Endodermal cell (in vitro differentiated cells): ENCODE results near the gene TMEM238L. TPM values are rescaled to one million over a fixed set of nuclear protein-coding genes. Genes with fewer than 3 reads are reported as not detected.

Experiments
- DNase-seq: peaks from one replicate; pipeline ENCODE4 v3.0.0-alpha.2; 2017
- H3K27ac ChIP-seq: 2 replicates; pipeline ENCODE4 v1.5.1; 2013; ENCODE audit warnings: mild to moderate bottlenecking, low read depth, low read length, moderate library complexity
- H3K27me3 ChIP-seq: 2 replicates; pipeline ENCODE4 v1.6.1; 2013; ENCODE audit warnings: mild to moderate bottlenecking, low read length, moderate library complexity; ENCODE audit not compliant: insufficient read depth, control insufficient read depth, poor library complexity, severe bottlenecking
- H3K36me3 ChIP-seq: 2 replicates; pipeline ENCODE4 v1.7.0; 2013; ENCODE audit warnings: mild to moderate bottlenecking, low read length, moderate library complexity; ENCODE audit not compliant: control insufficient read depth, insufficient read depth
- H3K4me1 ChIP-seq: one replicate; pipeline ENCODE4 v1.7.0; 2013; ENCODE audit warnings: low read length; ENCODE audit not compliant: control insufficient read depth, insufficient read depth
- H3K4me3 ChIP-seq: 2 replicates; pipeline ENCODE4 v1.5.1; 2013; ENCODE audit warnings: mild to moderate bottlenecking, low read length, moderate library complexity
- H3K9ac ChIP-seq: 2 replicates; pipeline ENCODE4 v1.6.1; 2013; ENCODE audit warnings: mild to moderate bottlenecking, low read length, moderate library complexity; ENCODE audit not compliant: poor library complexity, severe bottlenecking; ENCODE audit errors: extremely low read depth
- H3K9me3 ChIP-seq: 2 replicates; pipeline ENCODE4 v1.6.1; 2013; ENCODE audit warnings: mild to moderate bottlenecking, low read length, moderate library complexity; ENCODE audit not compliant: control insufficient read depth
- H3K27ac Mint-ChIP-seq: 2 replicates; pipeline ENCODE4 v1.8.0; 2020; ENCODE audit warnings: mixed read lengths
- H3K27me3 Mint-ChIP-seq: 2 replicates; pipeline ENCODE4 v1.8.0; 2021; ENCODE audit warnings: mild to moderate bottlenecking, mixed read lengths; ENCODE audit not compliant: insufficient read depth
- H3K36me3 Mint-ChIP-seq: 2 replicates; pipeline ENCODE4 v1.8.0; 2020; ENCODE audit warnings: low read depth, mixed read lengths
- H3K4me1 Mint-ChIP-seq: 2 replicates; pipeline ENCODE4 v1.8.0; 2020; ENCODE audit warnings: mixed read lengths
- H3K4me3 Mint-ChIP-seq: 2 replicates; pipeline ENCODE4 v1.8.0; 2020; ENCODE audit warnings: mild to moderate bottlenecking, moderate library complexity, mixed read lengths
- H3K9me3 Mint-ChIP-seq: 2 replicates; pipeline ENCODE4 v1.8.0; 2020; ENCODE audit warnings: mild to moderate bottlenecking, mixed read lengths
- WGBS, 2 experiments: methylation state at CpG; one replicate each; pipeline versions ENCODE4 v1.1.5 to v1.1.7; 2013; ENCODE audit warnings: missing lambda C conversion rate in 2 of 2, mixed read lengths in 1 of 2; ENCODE audit not compliant: insufficient coverage in 1 of 2, insufficient read length in 1 of 2; 5-methylcytosine and 5-hydroxymethylcytosine counted together
- total RNA-seq, 2 donors: library from RNA; stranded (reverse); fragmentation: NEBNext Ultra II Directional in 1 of 2; extraction: Animal tissue kit (Norgen Biotek cat#: 25700) in 1 of 2; gene quantifications; 2 replicates in 1 of 2; 3 replicates in 1 of 2; pipeline ENCODE4 v1.2.1, GENCODE V29; 2021
- TF ChIP-seq, protein P1 (sequence below): fragments of 200-600 bp; sonication (generic); conservative IDR thresholded peaks from 2 replicates; pipeline ENCODE4 v1.5.0; 2021; ENCODE audit warnings: antibody characterized with exemption, mild to moderate bottlenecking

The TMEM238L gene
- total RNA-seq, 2 donors from 2014 or later = not detected

DNA sequence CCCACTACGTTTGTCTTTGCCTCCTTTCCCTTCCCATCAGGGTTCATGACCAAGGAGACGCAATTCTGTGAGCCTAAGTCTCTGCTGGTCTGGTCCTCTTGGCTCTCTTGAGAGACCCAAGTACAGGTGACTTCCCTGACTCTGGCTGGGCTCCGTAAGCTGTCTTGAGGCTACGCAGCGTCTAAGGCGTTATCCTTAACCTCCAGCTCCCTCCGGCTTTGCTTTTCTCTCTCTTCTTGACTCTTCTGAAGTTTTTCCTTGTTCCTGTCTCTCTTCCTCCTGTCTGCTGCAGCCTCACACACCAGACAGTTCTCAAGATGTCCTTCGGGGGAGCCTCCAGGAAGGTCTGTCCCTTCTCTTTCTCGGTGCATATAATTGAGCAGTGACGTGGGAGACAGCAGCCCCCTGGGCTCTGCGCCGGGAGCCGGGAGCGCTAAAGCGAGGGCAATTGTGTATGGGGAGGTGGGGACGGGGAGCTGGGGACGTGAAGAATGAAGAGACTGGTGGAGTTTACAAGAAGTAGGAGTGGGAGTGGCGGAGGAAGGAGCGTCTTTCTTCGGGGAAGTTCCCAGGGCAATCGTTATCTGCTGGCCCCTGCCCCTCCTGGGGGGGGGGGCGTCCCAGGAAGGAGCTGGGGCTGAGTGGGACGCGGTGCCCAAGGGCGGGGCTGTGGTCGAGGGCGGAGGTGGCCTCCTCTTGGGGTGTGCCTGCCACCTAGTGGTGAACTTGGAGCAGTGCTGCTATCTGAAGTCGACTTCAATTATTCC, 40.9 kb upstream of the TMEM238L start:
- peak overlapping the region; percentile 77 for H3K4me3 Mint-ChIP-seq
- H3K9ac ChIP-seq = no peak overlapping the region
- peak overlapping the region; percentile 75 for H3K4me3 ChIP-seq
- H3K27ac Mint-ChIP-seq = peak overlapping the region; percentile 80
- H3K27me3 Mint-ChIP-seq = peaks cover 21% of the 10 kb centered on the region
- H3K4me1 Mint-ChIP-seq = peaks cover 15% of the 10 kb centered on the region
- H3K9me3 ChIP-seq = no peaks in the 10 kb centered on the region
- no peaks in the 10 kb centered on the region for H3K27me3 ChIP-seq
- TF ChIP-seq, protein P1, sequence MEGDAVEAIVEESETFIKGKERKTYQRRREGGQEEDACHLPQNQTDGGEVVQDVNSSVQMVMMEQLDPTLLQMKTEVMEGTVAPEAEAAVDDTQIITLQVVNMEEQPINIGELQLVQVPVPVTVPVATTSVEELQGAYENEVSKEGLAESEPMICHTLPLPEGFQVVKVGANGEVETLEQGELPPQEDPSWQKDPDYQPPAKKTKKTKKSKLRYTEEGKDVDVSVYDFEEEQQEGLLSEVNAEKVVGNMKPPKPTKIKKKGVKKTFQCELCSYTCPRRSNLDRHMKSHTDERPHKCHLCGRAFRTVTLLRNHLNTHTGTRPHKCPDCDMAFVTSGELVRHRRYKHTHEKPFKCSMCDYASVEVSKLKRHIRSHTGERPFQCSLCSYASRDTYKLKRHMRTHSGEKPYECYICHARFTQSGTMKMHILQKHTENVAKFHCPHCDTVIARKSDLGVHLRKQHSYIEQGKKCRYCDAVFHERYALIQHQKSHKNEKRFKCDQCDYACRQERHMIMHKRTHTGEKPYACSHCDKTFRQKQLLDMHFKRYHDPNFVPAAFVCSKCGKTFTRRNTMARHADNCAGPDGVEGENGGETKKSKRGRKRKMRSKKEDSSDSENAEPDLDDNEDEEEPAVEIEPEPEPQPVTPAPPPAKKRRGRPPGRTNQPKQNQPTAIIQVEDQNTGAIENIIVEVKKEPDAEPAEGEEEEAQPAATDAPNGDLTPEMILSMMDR = peak; percentile 97
- H3K9me3 Mint-ChIP-seq = peaks cover 12% of the 10 kb centered on the region
- WGBS, 2 experiments = 7 to 14% methylated on average over 7 to 28 of the region's 28 CpGs
- no peaks in the 10 kb centered on the region for H3K36me3 ChIP-seq
- peaks cover 5% of the 10 kb centered on the region for H3K4me1 ChIP-seq
- no peaks in the 10 kb centered on the region for H3K36me3 Mint-ChIP-seq
- DNase-seq = peak; percentile 95
- H3K27ac ChIP-seq = no peak overlapping the region

DNA sequence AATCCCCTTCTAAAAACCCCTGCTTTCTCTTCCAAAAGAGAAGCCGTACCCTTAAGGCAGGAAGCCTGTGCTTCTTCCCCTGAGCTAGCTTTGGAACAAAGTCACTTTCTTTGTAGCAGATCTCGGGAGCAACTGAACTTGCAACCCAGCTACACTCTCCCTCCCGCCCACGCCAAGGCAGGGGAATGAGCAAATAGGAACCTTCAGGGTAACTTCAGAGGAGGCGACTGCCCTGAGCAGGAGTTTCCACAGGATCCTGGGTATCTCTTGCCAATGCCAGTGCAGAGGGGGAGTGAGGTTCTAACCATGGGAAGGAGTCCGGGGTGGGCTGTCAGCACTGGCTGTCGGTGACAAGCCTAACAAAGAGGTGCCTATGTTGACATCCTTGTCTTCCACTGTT, 39.9 kb upstream of the TMEM238L start:
- Histone ChIP-seq H3K4me1 (peaks cover 5% of the 10 kb centered on the region), H3K4me3 (no peak overlapping the region), H3K9ac (no peak overlapping the region), H3K27me3 (no peaks in the 10 kb centered on the region), H3K36me3 (no peaks in the 10 kb centered on the region), H3K9me3 (no peaks in the 10 kb centered on the region), H3K27ac (no peak overlapping the region)
- Mint-ChIP-seq H3K27me3 (peaks cover 17% of the 10 kb centered on the region), H3K4me1 (peaks cover 15% of the 10 kb centered on the region), H3K27ac (no peak overlapping the region), H3K36me3 (no peaks in the 10 kb centered on the region), H3K9me3 (peaks cover 12% of the 10 kb centered on the region), H3K4me3 (no peak overlapping the region)
- TF ChIP-seq, protein P1 = no peak
- peak; percentile 72 for DNase-seq
- WGBS, 2 experiments = 63 to 75% methylated on average over 4 to 7 of the region's 7 CpGs

DNA sequence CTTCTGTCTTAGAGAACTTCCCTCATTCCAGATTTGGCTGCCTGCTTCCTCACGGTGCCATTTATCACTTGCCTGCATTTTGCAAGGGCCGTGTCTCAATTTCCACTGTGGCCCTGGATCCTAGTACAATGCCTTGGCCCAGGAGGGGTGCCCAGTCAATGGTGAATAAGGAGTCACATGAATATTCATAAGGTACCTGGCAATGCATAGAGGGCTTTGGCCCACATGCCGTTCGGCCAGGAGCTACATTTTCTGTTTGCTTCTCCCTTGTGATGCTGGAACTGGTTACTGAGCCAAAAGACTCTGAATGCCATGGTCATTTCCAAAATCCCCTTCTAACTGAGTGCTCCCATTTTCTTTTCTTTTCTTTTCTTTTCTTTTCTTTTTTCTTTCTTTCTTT, 38.8 kb upstream of the TMEM238L start:
- peaks cover 15% of the 10 kb centered on the region for H3K4me1 Mint-ChIP-seq
- TF ChIP-seq, protein P1 = no peak
- H3K9me3 Mint-ChIP-seq = peaks cover 7% of the 10 kb centered on the region
- DNase-seq = no peak
- Histone ChIP-seq H3K36me3 (no peaks in the 10 kb centered on the region), H3K4me1 (peaks cover 5% of the 10 kb centered on the region), H3K27ac (no peak overlapping the region), H3K27me3 (no peaks in the 10 kb centered on the region), H3K9me3 (no peaks in the 10 kb centered on the region), H3K9ac (no peak overlapping the region), H3K4me3 (no peak overlapping the region)
- H3K36me3 Mint-ChIP-seq = no peaks in the 10 kb centered on the region
- 90% methylated on average over 4 of the region's 4 CpGs for WGBS, 2 experiments
- peaks cover 14% of the 10 kb centered on the region for H3K27me3 Mint-ChIP-seq
- no peak overlapping the region for H3K4me3 Mint-ChIP-seq
- H3K27ac Mint-ChIP-seq = no peak overlapping the region
